Kidney epithelial cell (primary cell): ENCODE data around the gene MOSPD3. TPM values are rescaled to one million over a fixed set of nuclear protein-coding genes. Genes with fewer than 3 reads are reported as not detected.
A peak's percentile ranks its signal among the peaks of the same experiment; 100 is the strongest.

Experiments used
- DNase-seq: peaks from one replicate; pipeline ENCODE4 v3.0.0-alpha.2; 2010; ENCODE audit warnings: low read depth
- H3K27me3 ChIP-seq: 2 replicates; pipeline ENCODE4 v1.6.0; 2011; ENCODE audit warnings: low read length; ENCODE audit not compliant: control insufficient read depth, insufficient read depth
- H3K36me3 ChIP-seq: 2 replicates; pipeline ENCODE4 v1.5.1; 2011; ENCODE audit warnings: low read length; ENCODE audit not compliant: control insufficient read depth, insufficient read depth
- H3K4me3 ChIP-seq: 2 replicates; pipeline ENCODE4 v1.5.1; 2011; ENCODE audit warnings: low read depth, mild to moderate bottlenecking, control low read depth, low read length
- CTCF ChIP-seq: IDR thresholded peaks from 2 replicates; pipeline ENCODE4 v1.5.1; 2011; ENCODE audit warnings: mild to moderate bottlenecking, moderate library complexity, low read length, control low read depth, inconsistent platforms; ENCODE audit not compliant: insufficient read depth, poor library complexity, severe bottlenecking
- total RNA-seq: library from RNA; depleted of rRNA; stranded (reverse); fragments of >200 nt; gene quantifications from 2 replicates; pipeline ENCODE4 v1.2.3, GENCODE V29; 2015

Gene MOSPD3
- total RNA-seq, 1 donor from 2014 or later = 14.5 TPM

DNA sequence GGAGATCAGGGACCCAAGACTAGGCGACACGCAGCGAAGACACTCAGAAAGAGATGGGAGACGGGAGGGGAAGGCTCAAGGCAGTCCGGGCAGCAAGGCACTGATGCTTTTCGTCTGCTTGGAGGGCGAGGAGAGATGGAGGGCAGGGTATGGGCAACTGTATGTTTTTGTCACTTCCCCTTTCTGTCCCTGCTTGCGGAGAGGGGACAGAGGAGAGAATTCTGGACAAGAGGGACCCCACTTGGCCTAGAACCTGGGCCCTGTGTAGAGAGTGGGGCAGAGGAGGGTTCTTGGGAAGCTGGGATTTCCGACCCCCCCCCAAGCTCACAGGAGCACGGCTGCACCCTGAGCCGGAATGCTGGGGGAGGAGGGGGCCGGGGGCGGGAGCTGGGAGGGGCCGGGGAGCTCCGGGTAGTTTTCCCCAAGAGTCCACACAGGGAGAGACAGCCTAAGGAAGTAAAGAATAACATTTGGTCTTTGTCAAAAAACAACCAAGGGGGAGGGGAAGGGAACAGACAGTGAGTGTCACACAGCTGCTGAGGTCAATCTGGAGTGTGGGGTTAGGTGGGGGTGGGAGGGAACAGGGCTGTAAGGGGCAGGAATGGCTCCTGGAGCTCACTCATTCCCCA lies 28.2 kb upstream of the MOSPD3 start:
- Histone ChIP-seq H3K4me3 (peak overlapping the region; percentile 98), H3K27me3 (no peaks in the 10 kb centered on the region), H3K36me3 (peaks cover 4% of the 10 kb centered on the region)
- TF ChIP-seq CTCF = no peak
- no peak for DNase-seq

DNA sequence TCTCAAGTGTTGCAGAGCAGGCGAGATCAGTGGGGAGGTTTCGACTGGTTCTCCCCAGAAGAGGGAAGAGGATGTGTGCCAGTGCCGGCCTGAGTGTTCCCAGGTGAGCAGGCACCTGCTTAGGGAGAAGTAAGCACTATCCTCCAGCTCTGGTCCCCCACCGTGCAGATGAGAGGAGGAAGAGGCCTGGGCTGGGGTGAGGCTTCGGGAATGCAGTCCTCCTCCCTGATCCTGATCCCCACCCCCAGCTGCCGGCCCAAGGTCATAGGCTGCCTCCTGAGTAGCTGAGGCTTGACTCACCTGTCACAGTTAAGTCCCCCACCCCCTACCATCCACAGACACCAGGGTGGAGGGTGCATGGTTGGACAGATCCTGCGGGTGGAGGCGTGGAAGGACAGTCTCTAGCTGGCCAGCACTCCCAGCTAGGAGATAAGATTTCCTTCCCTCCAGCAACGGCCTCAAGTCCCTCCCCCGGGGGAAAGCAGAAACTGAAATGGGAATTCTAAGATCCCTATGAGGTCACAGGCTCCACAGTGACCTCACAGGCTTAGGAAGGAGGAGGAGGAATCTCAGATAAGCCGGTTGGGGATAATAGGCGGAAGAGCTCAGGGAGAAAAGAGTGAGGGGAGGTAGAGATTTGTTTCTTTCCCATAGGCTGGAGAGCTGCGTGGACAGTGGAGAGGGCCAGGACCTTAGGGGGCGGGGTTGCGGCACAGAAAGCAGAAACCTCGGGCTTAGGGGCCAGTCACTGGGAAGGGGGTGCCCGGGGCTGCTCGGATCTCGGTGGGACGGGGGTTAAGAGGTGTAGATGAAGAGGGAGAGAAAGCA lies 27.4 kb upstream of the MOSPD3 start:
- no peak for TF ChIP-seq CTCF
- DNase-seq = no peak
- peaks cover 2% of the 10 kb centered on the region for H3K27me3 ChIP-seq
- H3K36me3 ChIP-seq = peaks cover 2% of the 10 kb centered on the region
- H3K4me3 ChIP-seq = peak overlapping the region; percentile 98

DNA sequence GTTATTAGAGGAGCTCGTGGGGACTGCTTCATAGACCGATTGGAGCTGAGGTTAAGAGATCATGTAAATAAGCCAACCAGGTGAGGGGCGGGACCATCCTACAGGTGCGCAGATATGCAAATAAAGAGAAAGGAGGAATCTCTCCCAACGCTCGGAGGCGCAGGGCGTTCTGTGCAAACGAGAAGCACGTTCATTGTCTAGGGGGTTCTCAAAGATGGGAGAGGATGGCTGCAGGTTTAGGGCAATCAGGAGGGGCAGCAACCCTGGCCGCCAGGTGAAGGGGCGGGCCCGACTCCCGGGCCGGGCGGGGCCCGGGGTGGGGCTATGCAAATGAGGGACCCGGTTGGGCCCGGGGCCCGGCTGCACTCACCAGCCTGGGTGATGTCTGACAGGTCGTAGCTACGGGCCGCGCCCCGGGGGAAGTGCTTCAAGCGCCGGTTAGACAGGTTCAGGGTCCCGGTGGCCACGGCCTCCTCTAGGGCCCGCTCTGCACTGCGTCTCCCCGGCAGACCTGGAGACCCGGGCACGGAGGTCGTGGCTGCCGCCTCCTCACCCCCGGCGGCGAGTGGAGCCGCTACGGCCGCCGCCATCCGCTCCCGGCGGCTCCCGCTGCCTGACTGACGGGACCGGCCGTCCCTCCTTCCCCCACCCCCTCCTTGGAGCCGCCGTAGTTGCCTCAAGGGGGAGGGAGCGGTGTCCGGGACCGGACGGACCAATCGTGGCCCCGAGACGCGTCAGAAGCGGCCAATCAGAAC lies 26.7 kb upstream of the MOSPD3 start, which contains the start of gene LRCH4:
LRCH4 (minus strand) TSS at position 619 of the 755 bp plus-strand sequence; CDS start at position 590, 29 bp downstream.
- DNase-seq = no peak
- no peak for TF ChIP-seq CTCF
- peak within 1 kb of the TSS; percentile 98 for H3K4me3 ChIP-seq
- H3K36me3 ChIP-seq = peaks cover 2% of the 10 kb centered on the region
- H3K27me3 ChIP-seq = peaks cover 6% of the 10 kb centered on the region

DNA sequence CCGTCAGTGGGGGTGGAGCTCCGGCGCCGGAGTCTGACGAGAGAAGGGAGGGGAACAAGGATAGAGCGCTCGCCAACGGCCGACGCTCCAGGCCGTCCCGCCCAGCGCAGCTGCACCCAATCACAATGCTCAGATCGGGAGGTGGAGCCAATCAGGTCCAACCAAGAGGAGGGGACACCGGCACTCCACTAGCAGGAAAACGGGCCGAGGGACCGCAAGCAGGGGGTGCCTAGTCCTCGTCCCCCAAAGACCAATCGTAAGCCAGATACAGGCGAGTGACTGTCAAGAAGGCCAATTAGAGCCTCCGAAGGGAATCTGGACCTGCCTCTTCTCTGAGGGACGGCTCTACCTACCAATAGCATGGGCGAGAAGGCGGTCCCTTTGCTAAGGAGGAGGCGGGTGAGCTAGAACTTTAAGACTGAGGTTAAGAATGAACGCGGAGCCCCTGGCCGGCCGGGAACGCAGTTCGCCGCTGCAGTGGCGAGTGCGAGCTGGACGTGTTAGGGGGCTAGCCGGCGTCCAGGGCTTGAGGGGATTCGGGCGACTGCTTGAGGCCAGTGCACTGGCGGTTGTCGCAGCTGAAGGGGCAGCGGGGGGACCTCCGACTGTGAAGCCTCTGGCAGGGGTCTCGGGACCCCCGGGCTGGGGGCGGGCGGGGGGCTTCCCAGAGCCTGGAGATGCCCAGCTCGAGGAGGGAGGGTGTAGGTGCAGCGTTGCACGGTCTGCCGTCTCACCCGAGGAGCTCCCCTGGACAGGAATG lies 25.9 kb upstream of the MOSPD3 start, which contains the start of gene FBXO24:
FBXO24 (plus strand) TSS at position 63 of the 760 bp plus-strand sequence; CDS start at position 361, 298 bp downstream.
- DNase-seq = peak; percentile 98
- Histone ChIP-seq H3K36me3 (no peaks in the 10 kb centered on the region), H3K4me3 (peak within 1 kb of the TSS; percentile 98), H3K27me3 (peaks cover 6% of the 10 kb centered on the region)
- no peak for TF ChIP-seq CTCF

DNA sequence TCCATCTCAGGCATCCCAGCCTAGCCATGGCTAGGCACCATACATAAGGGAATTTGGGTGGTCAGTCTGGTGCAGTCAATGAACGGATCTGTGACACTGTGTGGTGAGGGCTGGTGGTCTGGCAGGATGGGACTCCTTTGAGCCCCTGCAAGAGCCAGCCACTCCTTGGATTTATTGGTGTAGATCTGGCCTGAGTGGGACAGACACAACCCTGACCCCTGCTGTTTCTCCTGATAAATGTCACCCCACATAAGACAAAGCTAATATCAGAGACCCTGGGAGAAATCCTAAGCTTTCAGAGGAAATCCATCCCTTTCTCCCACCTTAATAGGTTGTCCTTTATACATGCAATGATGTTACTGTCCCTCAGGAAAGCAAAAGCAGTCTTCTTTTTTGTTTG lies 23.9 kb upstream of the MOSPD3 start:
- H3K36me3 ChIP-seq = no peaks in the 10 kb centered on the region
- H3K27me3 ChIP-seq = peaks cover 6% of the 10 kb centered on the region
- DNase-seq = no peak
- TF ChIP-seq CTCF = peak; percentile 40
- H3K4me3 ChIP-seq = no peak overlapping the region
